Testis (tissue), 2 donors: ENCODE results near the gene MAML2.

Experiments
- CTCF ChIP-seq, 3 experiments: fragments of 450-650 bp in 2 of 3; fragments of 200-600 bp in 1 of 3; sonication (generic) in 1 of 3; IDR thresholded peaks; one replicate each; pipeline ENCODE4 v1.5.1; 2016 to 2019; ENCODE audit warnings: antibody characterized with exemption in 3 of 3, mild to moderate bottlenecking in 2 of 3, moderate library complexity in 1 of 3
- POLR2A ChIP-seq: fragments of 450-650 bp; IDR thresholded peaks from one replicate; pipeline ENCODE4 v1.6.1; 2017; ENCODE audit warnings: antibody characterized with exemption, mild to moderate bottlenecking, moderate library complexity

GRCh38 chr11:96265220-96265737 is 77.7 kb downstream of the MAML2 start:
- TF ChIP-seq CTCF (IDR thresholded peaks at IDR 0.05) (no peak), POLR2A (no peak)
